Caco-2 (cell line): ENCODE measurements around the gene CCL18. TPM values are rescaled to one million over a fixed set of nuclear protein-coding genes. Genes with fewer than 3 reads are reported as not detected.

Experiments
- BruUV-seq: library from RNA; stranded (reverse); fragments of 400-500 nt; replicated peaks from 2 replicates; lab custom pipeline; 2021; lab: Mats Ljungman, UMichigan
- CTCF ChIA-PET: fragments of 300-600 bp; sonication (Branson Sonifier 250); formaldehyde crosslinking; loops from one replicate; lab custom pipeline; 2022; ENCODE audit warnings: antibody characterized with exemption; lab: Charles Lee
- POLR2A ChIA-PET: fragments of 300-600 bp; sonication (Branson Sonifier 250); formaldehyde crosslinking; loops from one replicate; lab custom pipeline; 2022; ENCODE audit warnings: antibody characterized with exemption; lab: Charles Lee
- DNase-seq, 2 experiments: peaks; one replicate each; pipeline versions ENCODE4 v3.0.0 to v3.0.0-alpha.2; 2020 to 2022
- H3K27me3 ChIP-seq: replicated peaks from 2 replicates; pipeline ENCODE4 v1.6.0; 2011; ENCODE audit warnings: low read length; ENCODE audit not compliant: control insufficient read depth, insufficient read depth
- H3K36me3 ChIP-seq: 2 replicates; pipeline ENCODE4 v1.5.1; 2011; ENCODE audit warnings: low read length; ENCODE audit not compliant: control insufficient read depth, insufficient read depth
- H3K4me1 ChIP-seq: fragments of 250-450 bp; sonication (Bioruptor Pico); 2 replicates; pipeline ENCODE4 v1.5.1; 2020; ENCODE audit warnings: mild to moderate bottlenecking
- H3K4me3 ChIP-seq: 2 replicates; pipeline ENCODE4 v1.5.1; 2011; ENCODE audit warnings: low read depth, mild to moderate bottlenecking, control low read depth, low read length
- H3K9me3 ChIP-seq: fragments of 250-450 bp; sonication (Bioruptor Pico); 2 replicates; pipeline ENCODE4 v1.5.1; 2020; ENCODE audit warnings: mild to moderate bottlenecking, moderate library complexity
- H3K27ac Mint-ChIP-seq: one replicate; pipeline ENCODE4 v1.8.0; 2022; ENCODE audit warnings: mixed read lengths; ENCODE audit not compliant: unreplicated experiment
- H3K27me3 Mint-ChIP-seq: one replicate; pipeline ENCODE4 v1.8.0; 2022; ENCODE audit warnings: mixed read lengths; ENCODE audit not compliant: insufficient read depth, unreplicated experiment
- H3K36me3 Mint-ChIP-seq: one replicate; pipeline ENCODE4 v1.8.0; 2022; ENCODE audit warnings: mild to moderate bottlenecking, mixed read lengths; ENCODE audit not compliant: insufficient read depth, unreplicated experiment
- H3K4me1 Mint-ChIP-seq: one replicate; pipeline ENCODE4 v1.8.0; 2022; ENCODE audit warnings: low read depth, mixed read lengths; ENCODE audit not compliant: unreplicated experiment
- H3K4me3 Mint-ChIP-seq: one replicate; pipeline ENCODE4 v1.8.0; 2022; ENCODE audit warnings: mild to moderate bottlenecking, moderate library complexity, mixed read lengths; ENCODE audit not compliant: unreplicated experiment
- H3K9me3 Mint-ChIP-seq: one replicate; pipeline ENCODE4 v1.8.0; 2022; ENCODE audit warnings: mixed read lengths; ENCODE audit not compliant: unreplicated experiment
- intact Hi-C: fragments of 100-400 bp; cut with micrococcal nuclease; formaldehyde crosslinking; loops from one replicate; pipeline ENCODE4 v1.10.0; 2022; ENCODE audit not compliant: unreplicated experiment
- total RNA-seq: library from RNA; stranded (reverse); gene quantifications from 2 replicates; pipeline ENCODE4 v1.2.3, GENCODE V29; 2022
- TF ChIP-seq, protein P1 (sequence below), 2 experiments: fragments of 200-600 bp in 1 of 2; IDR thresholded peaks; 1 replicate in 1 of 2; 2 replicates in 1 of 2; pipeline versions ENCODE4 v1.5.1 to v1.8.0; 2011 to 2022; ENCODE audit warnings: antibody characterized with exemption in 1 of 2, control low read depth in 1 of 2, inconsistent platforms in 1 of 2, low read depth in 1 of 2, low read length in 1 of 2, mild to moderate bottlenecking in 1 of 2, moderate library complexity in 1 of 2; ENCODE audit not compliant: insufficient read depth in 1 of 2, severe bottlenecking in 1 of 2, unreplicated experiment in 1 of 2

CCL18 gene
- total RNA-seq, 1 experiment from 2014 or later = not detected

DNA sequence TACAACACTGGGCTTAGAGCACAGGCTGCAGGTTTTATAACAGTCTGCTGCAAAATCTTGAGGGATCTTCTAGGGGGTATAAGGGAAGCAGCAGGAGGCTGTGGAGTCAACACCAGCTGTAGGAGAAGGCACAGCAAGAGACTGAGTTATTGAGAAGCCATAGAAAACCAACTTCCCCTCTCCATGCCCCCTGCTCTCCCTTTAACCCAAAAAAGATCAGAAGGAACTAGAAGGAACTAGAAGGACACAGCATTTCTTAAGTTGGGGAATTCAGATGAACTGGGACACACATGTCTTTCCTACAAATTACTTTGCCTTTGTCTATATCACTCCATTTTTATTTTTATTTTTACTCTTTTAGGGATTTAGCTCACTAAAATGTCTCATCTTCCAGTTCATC, 6.2 kb upstream of the CCL18 start:
- H3K27ac Mint-ChIP-seq = no peak overlapping the region
- CTCF ChIA-PET = interaction anchor here (1.0 kb wide), 1 partner anchor 15 kb away, joined by 3 read pairs; no protein-coding TSS in a partner anchor
- no peak for DNase-seq
- no peaks in the 10 kb centered on the region for H3K9me3 Mint-ChIP-seq
- no peak overlapping the region for H3K4me3 Mint-ChIP-seq
- H3K36me3 Mint-ChIP-seq = no peaks in the 10 kb centered on the region
- H3K36me3 ChIP-seq = no peaks in the 10 kb centered on the region
- POLR2A ChIA-PET = no interaction called here
- no peaks in the 10 kb centered on the region for H3K9me3 ChIP-seq
- H3K27me3 Mint-ChIP-seq = peaks cover 3% of the 10 kb centered on the region
- no peaks in the 10 kb centered on the region for H3K4me1 Mint-ChIP-seq
- intact Hi-C loops = no loop called here
- H3K4me1 ChIP-seq = no peaks in the 10 kb centered on the region
- no peaks in the 10 kb centered on the region for H3K27me3 ChIP-seq
- no TSS peak for BruUV-seq
- TF ChIP-seq, protein P1, sequence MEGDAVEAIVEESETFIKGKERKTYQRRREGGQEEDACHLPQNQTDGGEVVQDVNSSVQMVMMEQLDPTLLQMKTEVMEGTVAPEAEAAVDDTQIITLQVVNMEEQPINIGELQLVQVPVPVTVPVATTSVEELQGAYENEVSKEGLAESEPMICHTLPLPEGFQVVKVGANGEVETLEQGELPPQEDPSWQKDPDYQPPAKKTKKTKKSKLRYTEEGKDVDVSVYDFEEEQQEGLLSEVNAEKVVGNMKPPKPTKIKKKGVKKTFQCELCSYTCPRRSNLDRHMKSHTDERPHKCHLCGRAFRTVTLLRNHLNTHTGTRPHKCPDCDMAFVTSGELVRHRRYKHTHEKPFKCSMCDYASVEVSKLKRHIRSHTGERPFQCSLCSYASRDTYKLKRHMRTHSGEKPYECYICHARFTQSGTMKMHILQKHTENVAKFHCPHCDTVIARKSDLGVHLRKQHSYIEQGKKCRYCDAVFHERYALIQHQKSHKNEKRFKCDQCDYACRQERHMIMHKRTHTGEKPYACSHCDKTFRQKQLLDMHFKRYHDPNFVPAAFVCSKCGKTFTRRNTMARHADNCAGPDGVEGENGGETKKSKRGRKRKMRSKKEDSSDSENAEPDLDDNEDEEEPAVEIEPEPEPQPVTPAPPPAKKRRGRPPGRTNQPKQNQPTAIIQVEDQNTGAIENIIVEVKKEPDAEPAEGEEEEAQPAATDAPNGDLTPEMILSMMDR (IDR thresholded peaks at IDR 0.05; ENCODE audit: insufficient read depth in 1 of 2, low read depth in 1 of 2, low read length in 1 of 2, severe bottlenecking in 1 of 2, unreplicated experiment in 1 of 2) = no peak
- H3K4me3 ChIP-seq = no peak overlapping the region

DNA sequence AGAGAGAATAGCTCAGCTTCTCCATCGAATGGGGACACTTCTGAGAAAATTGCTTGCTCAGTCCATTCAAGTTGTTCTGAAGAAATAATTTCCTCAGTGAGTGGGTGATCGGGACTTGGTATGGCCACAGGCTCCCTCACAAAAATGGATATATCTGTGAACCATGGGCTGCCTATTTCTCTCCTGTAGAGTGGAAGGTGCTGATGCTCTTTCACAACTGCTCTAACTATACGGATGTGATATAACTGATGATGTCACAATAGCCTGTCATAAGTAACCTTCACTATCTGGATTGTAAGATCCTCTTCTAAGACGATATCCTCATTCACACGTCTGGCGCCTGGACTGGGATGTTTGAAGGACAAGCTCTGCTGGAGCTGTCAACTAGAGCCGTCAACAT, 4.7 kb upstream of the CCL18 start:
- Histone ChIP-seq H3K36me3 (no peaks in the 10 kb centered on the region), H3K4me3 (no peak overlapping the region), H3K9me3 (no peaks in the 10 kb centered on the region), H3K27me3 (no peaks in the 10 kb centered on the region), H3K4me1 (no peaks in the 10 kb centered on the region)
- no peak for DNase-seq
- Mint-ChIP-seq H3K9me3 (no peaks in the 10 kb centered on the region), H3K27me3 (peaks cover 3% of the 10 kb centered on the region), H3K4me1 (no peaks in the 10 kb centered on the region), H3K27ac (no peak overlapping the region), H3K4me3 (no peak overlapping the region), H3K36me3 (no peaks in the 10 kb centered on the region)
- TF ChIP-seq, protein P1 (IDR thresholded peaks at IDR 0.05; ENCODE audit: insufficient read depth in 1 of 2, low read depth in 1 of 2, low read length in 1 of 2, severe bottlenecking in 1 of 2, unreplicated experiment in 1 of 2) = no peak
- no TSS peak for BruUV-seq
- CTCF ChIA-PET = no interaction called here
- POLR2A ChIA-PET = no interaction called here
- intact Hi-C loops = no loop called here

DNA sequence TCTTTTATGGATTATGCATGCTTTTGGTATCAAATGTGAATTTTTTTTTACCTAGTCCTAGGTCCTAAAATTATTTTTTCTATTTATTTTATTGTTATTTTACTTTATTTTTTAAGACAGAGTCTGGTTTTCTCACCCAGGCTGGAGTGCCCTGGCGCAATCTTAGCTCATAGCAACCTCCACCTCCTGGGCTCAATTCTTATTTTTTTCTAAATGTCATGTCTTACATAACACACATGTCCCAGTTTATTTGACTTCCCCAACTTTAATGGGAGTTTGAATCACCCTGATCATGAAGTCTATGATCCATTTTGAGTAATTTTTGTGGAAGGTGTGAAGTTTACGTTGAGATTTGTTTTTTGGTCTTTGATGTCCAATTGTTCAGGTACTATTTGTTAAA, 3.3 kb upstream of the CCL18 start:
- TF ChIP-seq, protein P1 (IDR thresholded peaks at IDR 0.05; ENCODE audit: insufficient read depth in 1 of 2, low read depth in 1 of 2, low read length in 1 of 2, severe bottlenecking in 1 of 2, unreplicated experiment in 1 of 2) = no peak
- no peak overlapping the region for H3K4me3 ChIP-seq
- ChIA-PET CTCF (no interaction called here), POLR2A (no interaction called here)
- Mint-ChIP-seq H3K4me1 (no peaks in the 10 kb centered on the region), H3K36me3 (no peaks in the 10 kb centered on the region), H3K9me3 (no peaks in the 10 kb centered on the region), H3K27me3 (peaks cover 3% of the 10 kb centered on the region), H3K27ac (no peak overlapping the region), H3K4me3 (no peak overlapping the region)
- no peaks in the 10 kb centered on the region for H3K27me3 ChIP-seq
- H3K4me1 ChIP-seq = no peaks in the 10 kb centered on the region
- no peak for DNase-seq
- no peaks in the 10 kb centered on the region for H3K36me3 ChIP-seq
- no TSS peak for BruUV-seq
- H3K9me3 ChIP-seq = no peaks in the 10 kb centered on the region
- intact Hi-C loops = no loop called here
